NCI-H2081 treated with DMSO at 0.1 percent for 48 hours (cell line): ENCODE data around the gene TMCC1.
"Not testable (repeated sequence)": the region's sequence is repeated elsewhere in the genome, so short reads cannot be mapped to it uniquely, and the experiment has no call there.

Source experiments
- DNase-seq: peaks from one replicate; lab custom pipeline; 2025; lab: John Stamatoyannopoulos, UW

TMCC1 gene

GRCh38 chr3:129650256-129650872 lies 243.1 kb downstream of the TMCC1 start:
- no peak for DNase-seq

- DNase-seq: no peak
Observed at GRCh38 chr3:129648391-129648790, 245.1 kb downstream of the TMCC1 start.

GRCh38 chr3:129645286-129645685 lies 248.2 kb downstream of the TMCC1 start:
- no peak for DNase-seq

GRCh38 chr3:129644836-129645235 lies 248.7 kb downstream of the TMCC1 start:
- DNase-seq: no peak

GRCh38 chr3:129641567-129642260 lies 251.8 kb downstream of the TMCC1 start:
- DNase-seq: not testable (repeated sequence)

- not testable (repeated sequence) for DNase-seq
Observed at GRCh38 chr3:129640985-129641384, 252.5 kb downstream of the TMCC1 start.

- no peak for DNase-seq
Observed at GRCh38 chr3:129638481-129638880, 255.0 kb downstream of the TMCC1 start.

GRCh38 chr3:129636082-129636481 lies 257.4 kb downstream of the TMCC1 start:
- DNase-seq: no peak

- DNase-seq: no peak
Observed at GRCh38 chr3:129635656-129636055, 257.9 kb downstream of the TMCC1 start.

- DNase-seq: no peak
Observed at GRCh38 chr3:129633751-129634481, 259.6 kb downstream of the TMCC1 start.

- no peak for DNase-seq
Observed at GRCh38 chr3:129632977-129633376, 260.5 kb downstream of the TMCC1 start.

- no peak for DNase-seq
Observed at GRCh38 chr3:129632556-129632955, 261.0 kb downstream of the TMCC1 start.

GRCh38 chr3:129632056-129632455 lies 261.5 kb downstream of the TMCC1 start:
- no peak for DNase-seq

- DNase-seq: no peak
Observed at GRCh38 chr3:129629011-129629410, 264.5 kb downstream of the TMCC1 start.

GRCh38 chr3:129628169-129628522 lies 265.4 kb downstream of the TMCC1 start:
- no peak for DNase-seq

- DNase-seq: no peak
Observed at GRCh38 chr3:129627350-129628168, 266.0 kb downstream of the TMCC1 start.

GRCh38 chr3:129626744-129627349 lies 266.7 kb downstream of the TMCC1 start:
- DNase-seq: no peak

- no peak for DNase-seq
Observed at GRCh38 chr3:129625072-129625874, 268.2 kb downstream of the TMCC1 start.

GRCh38 chr3:129624347-129625071 lies 269.0 kb downstream of the TMCC1 start:
- DNase-seq: no peak

- no peak for DNase-seq
Observed at GRCh38 chr3:129623447-129624118, 269.9 kb downstream of the TMCC1 start.
